Transverse colon (tissue), 4 donors: ENCODE results near the gene RPL29.

Experiments used
- EP300 ChIP-seq: sonication (generic); formaldehyde crosslinking; IDR thresholded peaks from one replicate; pipeline ENCODE4 v1.6.1; 2017; ENCODE audit warnings: antibody characterized with exemption, low read depth
- POLR2A ChIP-seq: fragments of 450-650 bp; IDR thresholded peaks from one replicate; pipeline ENCODE4 v1.6.1; 2016; ENCODE audit warnings: antibody characterized with exemption, mild to moderate bottlenecking, moderate library complexity
- POLR2AphosphoS5 ChIP-seq, 3 donors: sonication (generic); formaldehyde crosslinking; IDR thresholded peaks; one replicate each; pipeline ENCODE4 v1.6.1; 2016; ENCODE audit warnings: antibody characterized with exemption in 3 of 3
- TF ChIP-seq, protein P1 (sequence below), 5 experiments: fragments of 200-600 bp in 3 of 5; fragments of 450-650 bp in 2 of 5; sonication (generic) in 3 of 5; IDR thresholded peaks; 1 replicate in 2 of 5; 2 replicates in 3 of 5; pipeline ENCODE4 v1.5.1; 2016 to 2017; ENCODE audit warnings: antibody characterized with exemption in 5 of 5, inconsistent platforms in 3 of 5, mild to moderate bottlenecking in 2 of 5, moderate library complexity in 1 of 5

DNA sequence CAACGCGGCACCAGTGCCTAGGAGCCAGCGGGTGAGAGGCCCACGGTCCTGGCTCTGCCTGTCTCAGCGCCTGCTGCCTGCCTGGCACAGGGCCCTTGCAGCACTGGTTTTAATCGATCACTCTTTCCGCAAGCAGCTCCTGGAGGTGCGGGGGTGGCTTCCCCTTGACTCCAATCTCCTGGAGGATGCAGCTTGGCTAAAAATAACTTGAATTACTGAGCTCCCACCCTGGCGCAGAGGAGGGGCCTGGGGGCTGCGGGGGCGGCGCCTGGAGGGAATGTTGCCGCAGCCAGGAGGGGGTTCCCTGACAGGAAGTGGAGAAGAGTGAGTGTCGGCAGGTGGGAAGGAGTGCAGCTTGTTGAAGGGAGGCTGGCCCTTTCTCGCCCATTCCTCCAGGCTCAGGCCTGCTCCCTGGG, 9.9 kb upstream of the RPL29 start:
- TF ChIP-seq POLR2AphosphoS5 (IDR thresholded peaks at IDR 0.05): no peak
- TF ChIP-seq POLR2A: no peak
- TF ChIP-seq, protein P1, sequence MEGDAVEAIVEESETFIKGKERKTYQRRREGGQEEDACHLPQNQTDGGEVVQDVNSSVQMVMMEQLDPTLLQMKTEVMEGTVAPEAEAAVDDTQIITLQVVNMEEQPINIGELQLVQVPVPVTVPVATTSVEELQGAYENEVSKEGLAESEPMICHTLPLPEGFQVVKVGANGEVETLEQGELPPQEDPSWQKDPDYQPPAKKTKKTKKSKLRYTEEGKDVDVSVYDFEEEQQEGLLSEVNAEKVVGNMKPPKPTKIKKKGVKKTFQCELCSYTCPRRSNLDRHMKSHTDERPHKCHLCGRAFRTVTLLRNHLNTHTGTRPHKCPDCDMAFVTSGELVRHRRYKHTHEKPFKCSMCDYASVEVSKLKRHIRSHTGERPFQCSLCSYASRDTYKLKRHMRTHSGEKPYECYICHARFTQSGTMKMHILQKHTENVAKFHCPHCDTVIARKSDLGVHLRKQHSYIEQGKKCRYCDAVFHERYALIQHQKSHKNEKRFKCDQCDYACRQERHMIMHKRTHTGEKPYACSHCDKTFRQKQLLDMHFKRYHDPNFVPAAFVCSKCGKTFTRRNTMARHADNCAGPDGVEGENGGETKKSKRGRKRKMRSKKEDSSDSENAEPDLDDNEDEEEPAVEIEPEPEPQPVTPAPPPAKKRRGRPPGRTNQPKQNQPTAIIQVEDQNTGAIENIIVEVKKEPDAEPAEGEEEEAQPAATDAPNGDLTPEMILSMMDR (IDR thresholded peaks at IDR 0.05): no peak
- TF ChIP-seq EP300: no peak
